Upper lobe of right lung (tissue), 1 donor: ENCODE results near the gene NUDT1. TPM values are rescaled to one million over a fixed set of nuclear protein-coding genes. Genes with fewer than 3 reads are reported as not detected.

Experiments
- ATAC-seq: fragments of 200-7000 bp; cut with Tn5 transposase; one replicate; pipeline ENCODE4 v1.9.1; 2020; ENCODE audit warnings: mild to moderate bottlenecking, moderate library complexity
- DNase-seq: peaks from one replicate; pipeline ENCODE4 v3.0.0-alpha.2; 2020
- H3K27ac ChIP-seq: fragments of 200-600 bp; one replicate; pipeline ENCODE4 v1.8.0; 2022
- H3K27me3 ChIP-seq: fragments of 200-600 bp; one replicate; pipeline ENCODE4 v1.8.0; 2022; ENCODE audit warnings: mild to moderate bottlenecking
- H3K36me3 ChIP-seq: fragments of 200-600 bp; one replicate; pipeline ENCODE4 v1.8.0; 2022
- H3K4me1 ChIP-seq: fragments of 200-600 bp; one replicate; pipeline ENCODE4 v1.8.0; 2022
- H3K4me3 ChIP-seq: fragments of 200-600 bp; one replicate; pipeline ENCODE4 v1.8.0; 2022; ENCODE audit warnings: mild to moderate bottlenecking
- H3K9me3 ChIP-seq: fragments of 200-600 bp; one replicate; pipeline ENCODE4 v1.8.0; 2022
- CTCF ChIP-seq: fragments of 200-600 bp; IDR thresholded peaks from one replicate; pipeline ENCODE4 v1.8.0; 2022; ENCODE audit warnings: antibody characterized with exemption
- intact Hi-C: fragments of 100-400 bp; cut with DNase I; formaldehyde crosslinking; loops from one replicate; pipeline ENCODE4 v1.11.0; 2022
- total RNA-seq: library from RNA; stranded (reverse); fragmentation: NEBNext Ultra II Directional; extraction: Animal tissue kit (Norgen Biotek cat#: 25700); gene quantifications from one replicate; pipeline ENCODE4 v1.2.1, GENCODE V29; 2021
- donor health status: DM: no; HTN: yes; CAD: no; lungs with severe emphysema.

NUDT1 gene
- total RNA-seq, 1 donor from 2014 or later = 13.2 TPM

GRCh38 chr7:2278026-2278425 is 36.0 kb downstream of the NUDT1 start:
- Histone ChIP-seq H3K27me3 (no peaks in the 10 kb centered on the region), H3K9me3 (no peaks in the 10 kb centered on the region), H3K36me3 (peaks cover 29% of the 10 kb centered on the region), H3K4me1 (peaks cover 11% of the 10 kb centered on the region), H3K4me3 (no peak overlapping the region), H3K27ac (no peak overlapping the region)
- intact Hi-C loops = no loop called here
- no peak for DNase-seq
- TF ChIP-seq CTCF = no peak
- ATAC-seq = no peak

DNA sequence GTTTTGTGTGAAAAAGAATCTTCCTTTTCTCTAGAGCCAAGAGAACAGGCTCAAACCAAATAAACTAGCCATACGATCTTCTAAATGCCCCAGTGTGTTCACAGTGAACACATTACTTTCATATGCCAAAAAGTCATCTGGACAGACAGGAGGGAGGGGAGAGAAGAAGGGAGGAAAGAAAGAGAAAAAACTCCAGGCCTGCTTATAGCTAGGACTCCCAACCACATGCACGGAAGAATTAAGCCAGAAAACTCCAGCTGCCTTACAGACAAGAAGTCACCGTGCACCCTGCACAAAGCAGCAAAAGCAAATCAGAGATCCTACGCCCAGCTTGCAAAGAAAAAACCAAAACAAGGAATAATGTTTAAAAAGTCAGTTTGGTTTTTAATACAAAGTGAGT is 37.9 kb downstream of the NUDT1 start:
- intact Hi-C loops = no loop called here
- Histone ChIP-seq H3K9me3 (no peaks in the 10 kb centered on the region), H3K27me3 (no peaks in the 10 kb centered on the region), H3K4me3 (no peak overlapping the region), H3K27ac (no peak overlapping the region), H3K4me1 (peaks cover 11% of the 10 kb centered on the region), H3K36me3 (peaks cover 13% of the 10 kb centered on the region)
- ATAC-seq (no peak), DNase-seq (no peak)
- TF ChIP-seq CTCF = no peak

DNA sequence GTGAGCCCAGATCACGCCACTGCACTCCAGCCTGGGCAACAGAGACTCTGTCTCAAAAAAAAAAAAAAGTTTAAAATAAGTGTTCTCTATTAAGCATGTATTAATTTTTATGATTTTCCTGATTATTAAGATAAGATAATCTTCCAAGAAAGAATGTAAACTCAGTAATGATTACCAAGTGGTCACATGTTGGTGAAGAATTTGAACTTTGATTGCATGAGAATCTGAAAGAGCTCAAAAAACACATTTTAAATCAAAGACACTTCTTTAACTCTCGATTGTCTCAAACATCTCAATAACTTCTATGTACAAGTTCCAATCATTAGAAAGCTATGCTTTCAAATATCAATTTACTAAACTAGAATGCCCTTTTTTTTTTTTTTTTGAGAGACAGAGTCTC is 38.4 kb downstream of the NUDT1 start:
- Histone ChIP-seq H3K36me3 (peaks cover 11% of the 10 kb centered on the region), H3K4me3 (no peak overlapping the region), H3K27ac (no peak overlapping the region), H3K27me3 (no peaks in the 10 kb centered on the region), H3K9me3 (no peaks in the 10 kb centered on the region), H3K4me1 (peaks cover 11% of the 10 kb centered on the region)
- intact Hi-C loops = no loop called here
- no peak for TF ChIP-seq CTCF
- no peak for ATAC-seq
- no peak for DNase-seq

DNA sequence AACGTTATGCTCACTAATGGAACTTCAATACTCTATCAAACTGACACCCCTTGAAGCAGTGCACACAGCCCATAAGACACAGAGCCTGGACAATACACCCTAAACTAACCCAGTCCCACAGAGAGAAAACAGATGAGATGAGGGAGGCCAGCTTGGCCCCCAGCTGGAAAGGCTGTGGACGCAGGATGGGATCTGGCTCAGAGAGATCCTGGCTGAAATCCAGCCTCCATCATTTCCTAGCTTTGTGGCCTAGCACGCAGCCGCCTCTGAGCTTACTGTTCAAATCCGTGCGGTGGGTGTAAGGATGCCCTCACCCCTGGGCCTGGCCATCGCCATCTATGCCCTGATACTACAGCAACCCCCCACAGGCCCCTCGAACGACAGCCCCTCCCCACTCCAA is 39.5 kb downstream of the NUDT1 start:
- intact Hi-C loops = no loop called here

DNA sequence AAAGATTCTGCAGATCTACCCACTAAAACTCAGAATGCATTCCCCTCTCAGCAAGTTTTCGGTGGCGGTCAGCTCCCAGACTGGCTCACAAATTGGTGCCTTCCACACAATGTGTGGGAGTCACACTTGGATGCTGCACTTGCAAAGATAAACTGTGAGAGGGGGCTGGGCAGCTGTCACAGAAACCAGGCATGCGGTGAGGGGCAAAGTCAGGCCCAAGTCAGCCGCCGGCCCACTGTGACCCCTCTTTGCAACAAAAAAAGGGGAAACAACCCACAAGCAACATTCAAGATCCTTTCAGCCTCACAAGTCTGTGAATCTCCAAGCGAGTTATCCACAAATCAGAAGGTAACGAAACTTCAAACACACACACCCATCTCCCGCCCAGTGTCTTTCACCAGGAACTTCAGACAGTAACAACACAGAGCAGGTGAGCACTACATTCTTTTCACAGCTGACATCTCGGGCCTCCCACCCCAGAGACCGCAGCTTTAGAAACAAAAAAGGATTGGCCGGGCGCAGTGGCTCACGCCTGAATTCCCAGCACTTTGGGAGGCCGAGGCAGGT is 40.2 kb downstream of the NUDT1 start:
- H3K4me1 ChIP-seq = peaks cover 11% of the 10 kb centered on the region
- no peak overlapping the region for H3K27ac ChIP-seq
- DNase-seq (no peak), ATAC-seq (no peak)
- no peaks in the 10 kb centered on the region for H3K27me3 ChIP-seq
- H3K4me3 ChIP-seq = no peak overlapping the region
- no peaks in the 10 kb centered on the region for H3K36me3 ChIP-seq
- H3K9me3 ChIP-seq = no peaks in the 10 kb centered on the region
- no peak for TF ChIP-seq CTCF
- intact Hi-C loops = no loop called here

More for the DNA sequence above, 39.5 kb downstream of the NUDT1 start:
- H3K27me3 ChIP-seq = no peaks in the 10 kb centered on the region
- H3K4me1 ChIP-seq = peaks cover 11% of the 10 kb centered on the region
- H3K27ac ChIP-seq = no peak overlapping the region
- ATAC-seq (peak; percentile 23), DNase-seq (no peak)
- H3K36me3 ChIP-seq = peaks cover 4% of the 10 kb centered on the region
- no peak overlapping the region for H3K4me3 ChIP-seq
- no peak for TF ChIP-seq CTCF
- H3K9me3 ChIP-seq = no peaks in the 10 kb centered on the region

GRCh38 chr7:2283074-2283473 is 41.0 kb downstream of the NUDT1 start:
- ATAC-seq = peak; percentile 53
- Histone ChIP-seq H3K4me3 (no peak overlapping the region), H3K9me3 (no peaks in the 10 kb centered on the region), H3K27me3 (no peaks in the 10 kb centered on the region), H3K4me1 (peaks cover 11% of the 10 kb centered on the region), H3K27ac (no peak overlapping the region), H3K36me3 (no peaks in the 10 kb centered on the region)
- no peak for DNase-seq
- no peak for TF ChIP-seq CTCF
- intact Hi-C loops = no loop called here
